ENCODE results near the gene FOXK2. TPM values are rescaled to one million over a fixed set of nuclear protein-coding genes. Genes with fewer than 3 reads are reported as not detected.

Gene FOXK2
- total RNA-seq, 1 experiment from 2014 or later, result 72.0 TPM

GRCh38 chr17:82582709-82583108, 63.2 kb downstream of the FOXK2 start:
- peaks cover 4% of the 10 kb centered on the region; the same call in 1 of the 2 replicates for H3K79me2 ChIP-seq (ENCODE audit: insufficient read depth, low read length)
- WGBS (ENCODE audit: extremely low coverage, insufficient read length, low lambda C conversion rate), result no CpG with 5 or more reads among the region's 11 CpGs

More at GRCh38 chr17:82582709-82583108, 63.2 kb downstream of the FOXK2 start:
- H3K79me1 ChIP-seq (ENCODE audit: insufficient read depth, low read depth, low read length, poor library complexity, severe bottlenecking), result no peaks in the 10 kb centered on the region
- H3T11ph ChIP-seq (ENCODE audit: low read length), result no peak overlapping the region
- no peaks in the 10 kb centered on the region for H3K27me3 Mint-ChIP-seq (ENCODE audit: low read depth)
- no peak for DNase-seq
- H2BK120ac ChIP-seq (ENCODE audit: low read depth, low read length, poor library complexity, severe bottlenecking), result no peak overlapping the region
- no peak overlapping the region for H3K4ac ChIP-seq (ENCODE audit: low read depth, low read length)
- no peak overlapping the region for H2BK5ac ChIP-seq (ENCODE audit: insufficient read length, low read length)
- no peak overlapping the region for H3K18ac ChIP-seq (ENCODE audit: insufficient read length, low read depth, low read length)
- no peaks in the 10 kb centered on the region for H3K23me2 ChIP-seq (ENCODE audit: insufficient read length, low read depth, low read length, poor library complexity, severe bottlenecking)
- H3K4me1 ChIP-seq (ENCODE audit: insufficient read depth, low read length), result no peaks in the 10 kb centered on the region
- H3K27ac ChIP-seq (ENCODE audit: insufficient read length, low read depth, low read length), result no peak overlapping the region
- no peaks in the 10 kb centered on the region for H3K4me1 Mint-ChIP-seq
- H3K27ac Mint-ChIP-seq, result peak overlapping the region in 1 of 3 experiments; percentile 62; a peak in 3 of 7 replicates
- H4K8ac ChIP-seq (replicated peaks; ENCODE audit: insufficient read length, low read depth, low read length), result no peak overlapping the region
- H3K9me3 Mint-ChIP-seq, result peaks cover 0 to 2% of the 10 kb centered on the region in 2 experiments; a peak in 1 of 5 replicates
- H3K36me3 Mint-ChIP-seq (ENCODE audit: insufficient read depth in 1 of 3, low read depth in 3 of 3), result peaks cover 33 to 67% (median 66%) of the 10 kb centered on the region in 3 experiments
- TF ChIP-seq, protein P1, sequence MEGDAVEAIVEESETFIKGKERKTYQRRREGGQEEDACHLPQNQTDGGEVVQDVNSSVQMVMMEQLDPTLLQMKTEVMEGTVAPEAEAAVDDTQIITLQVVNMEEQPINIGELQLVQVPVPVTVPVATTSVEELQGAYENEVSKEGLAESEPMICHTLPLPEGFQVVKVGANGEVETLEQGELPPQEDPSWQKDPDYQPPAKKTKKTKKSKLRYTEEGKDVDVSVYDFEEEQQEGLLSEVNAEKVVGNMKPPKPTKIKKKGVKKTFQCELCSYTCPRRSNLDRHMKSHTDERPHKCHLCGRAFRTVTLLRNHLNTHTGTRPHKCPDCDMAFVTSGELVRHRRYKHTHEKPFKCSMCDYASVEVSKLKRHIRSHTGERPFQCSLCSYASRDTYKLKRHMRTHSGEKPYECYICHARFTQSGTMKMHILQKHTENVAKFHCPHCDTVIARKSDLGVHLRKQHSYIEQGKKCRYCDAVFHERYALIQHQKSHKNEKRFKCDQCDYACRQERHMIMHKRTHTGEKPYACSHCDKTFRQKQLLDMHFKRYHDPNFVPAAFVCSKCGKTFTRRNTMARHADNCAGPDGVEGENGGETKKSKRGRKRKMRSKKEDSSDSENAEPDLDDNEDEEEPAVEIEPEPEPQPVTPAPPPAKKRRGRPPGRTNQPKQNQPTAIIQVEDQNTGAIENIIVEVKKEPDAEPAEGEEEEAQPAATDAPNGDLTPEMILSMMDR (conservative IDR thresholded peaks at IDR 0.05), result no peak
- H3K4me2 ChIP-seq (ENCODE audit: insufficient read depth, insufficient read length, low read length), result no peak overlapping the region
- H2BK12ac ChIP-seq (ENCODE audit: insufficient read length, low read depth, low read length), result no peak overlapping the region
- no peak overlapping the region for H4K91ac ChIP-seq (ENCODE audit: insufficient read length, low read depth, low read length)
- no peak overlapping the region for H3K9ac ChIP-seq (ENCODE audit: extremely low read depth, insufficient read length, low read length)
- H4K20me1 ChIP-seq (ENCODE audit: control insufficient read depth, insufficient read depth, insufficient read length), result peaks cover 2% of the 10 kb centered on the region
- no peak overlapping the region for H2AK5ac ChIP-seq (ENCODE audit: insufficient read length, low read length)
- H3K9me3 ChIP-seq (ENCODE audit: control insufficient read depth, low read depth, low read length), result no peaks in the 10 kb centered on the region
- no peak overlapping the region for H4K5ac ChIP-seq (ENCODE audit: insufficient read length, low read depth, low read length)
- H3K23ac ChIP-seq (ENCODE audit: insufficient read length, low read depth, low read length), result no peak overlapping the region
- no peak overlapping the region for H2BK15ac ChIP-seq (ENCODE audit: low read depth, low read length)
- no peaks in the 10 kb centered on the region for H3K27me3 ChIP-seq (ENCODE audit: insufficient read depth, low read length)
- no peak overlapping the region for H3K56ac ChIP-seq (ENCODE audit: insufficient read length, low read depth, low read length)
- H3K4me3 Mint-ChIP-seq, result no peak overlapping the region
- no peak overlapping the region for H2BK20ac ChIP-seq (ENCODE audit: low read depth, low read length, poor library complexity, severe bottlenecking)
- H3K14ac ChIP-seq (ENCODE audit: insufficient read depth, low read length), result no peak overlapping the region
- no peak overlapping the region for H2AFZ ChIP-seq (ENCODE audit: low read length)

Measured in H9 (cell line).